Stimulated activated naive CD8-positive, alpha-beta T cell treated with anti-CD3 and anti-CD28 coated beads, Interleukin-15, Interleukin-2, amounts not matched to agents 100 ng/mL and 50 ng/mL, for 24 hours (primary cell): ENCODE results near the gene REG1A.

Experiments
- H3K27ac Mint-ChIP-seq: one replicate; pipeline ENCODE4 v1.8.0; 2021; ENCODE audit warnings: mild to moderate bottlenecking, mixed read lengths
- H3K27me3 Mint-ChIP-seq: one replicate; pipeline ENCODE4 v1.8.0; 2021; ENCODE audit warnings: mixed read lengths
- H3K36me3 Mint-ChIP-seq: one replicate; pipeline ENCODE4 v1.8.0; 2021; ENCODE audit warnings: low read depth, mixed read lengths
- H3K4me1 Mint-ChIP-seq: one replicate; pipeline ENCODE4 v1.8.0; 2021; ENCODE audit warnings: low read depth, mixed read lengths
- H3K4me3 Mint-ChIP-seq: one replicate; pipeline ENCODE4 v1.8.0; 2021; ENCODE audit warnings: mild to moderate bottlenecking, mixed read lengths
- H3K9me3 Mint-ChIP-seq: one replicate; pipeline ENCODE4 v1.8.0; 2021; ENCODE audit warnings: mixed read lengths

Gene REG1A

DNA sequence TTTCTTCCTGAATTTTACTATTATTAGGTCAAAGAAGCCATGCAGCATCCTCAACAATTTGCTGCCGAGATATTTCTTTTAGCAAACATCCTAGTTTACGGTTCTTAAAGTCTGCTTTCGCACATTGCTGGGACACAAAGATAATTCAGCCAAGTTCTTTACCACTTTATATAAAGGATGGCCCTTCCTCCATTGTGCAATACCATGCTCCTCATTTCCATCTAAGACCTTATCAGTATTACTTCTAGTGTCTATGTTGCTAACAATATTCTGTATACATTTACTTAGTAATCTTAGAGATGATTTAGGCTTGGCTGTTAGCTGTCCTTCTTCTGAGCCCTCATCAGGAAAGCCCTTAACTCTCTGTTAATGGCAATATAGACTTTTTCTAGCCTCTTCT, 8.0 kb upstream of the REG1A start:
- no peaks in the 10 kb centered on the region for H3K36me3 Mint-ChIP-seq
- H3K27me3 Mint-ChIP-seq, result no peaks in the 10 kb centered on the region
- H3K4me1 Mint-ChIP-seq, result no peaks in the 10 kb centered on the region
- H3K27ac Mint-ChIP-seq, result no peak overlapping the region
- no peak overlapping the region for H3K4me3 Mint-ChIP-seq
- H3K9me3 Mint-ChIP-seq, result no peaks in the 10 kb centered on the region

DNA sequence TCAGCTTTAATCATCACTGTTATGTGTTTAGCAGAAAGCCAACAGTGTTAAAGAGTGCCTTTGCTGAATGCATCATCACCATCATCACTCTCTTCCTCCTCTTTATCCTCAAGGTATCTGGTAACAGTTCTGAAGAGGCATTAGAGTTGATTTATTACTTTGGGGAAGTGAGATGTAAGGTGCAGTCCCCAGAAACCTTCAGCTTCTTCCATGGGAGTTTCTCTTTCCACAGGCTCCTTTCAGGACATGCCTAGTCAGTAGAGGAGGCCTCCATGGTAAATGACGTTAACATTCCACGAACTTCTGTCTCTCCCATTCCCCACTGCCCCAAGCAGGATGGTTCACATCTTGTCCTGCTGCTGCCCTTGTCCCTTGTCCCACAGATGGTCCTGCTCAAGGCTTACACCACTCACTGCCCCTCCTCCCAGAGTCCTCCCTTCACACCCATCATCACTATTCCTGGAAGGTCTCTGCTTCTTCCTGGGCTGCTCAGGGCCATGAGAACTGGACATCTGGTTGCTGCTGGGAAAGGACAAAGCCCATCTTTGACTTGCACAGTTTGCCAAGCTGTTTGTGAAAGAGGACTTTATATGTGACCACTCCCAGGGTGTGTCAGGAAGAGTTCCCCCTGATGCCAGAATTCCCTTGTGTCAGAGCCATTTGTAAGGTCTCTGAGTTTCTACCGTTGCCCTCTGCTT, 5.3 kb upstream of the REG1A start:
- Mint-ChIP-seq H3K27me3 (no peaks in the 10 kb centered on the region), H3K9me3 (no peaks in the 10 kb centered on the region), H3K36me3 (no peaks in the 10 kb centered on the region), H3K27ac (no peak overlapping the region), H3K4me3 (no peak overlapping the region), H3K4me1 (no peaks in the 10 kb centered on the region)

DNA sequence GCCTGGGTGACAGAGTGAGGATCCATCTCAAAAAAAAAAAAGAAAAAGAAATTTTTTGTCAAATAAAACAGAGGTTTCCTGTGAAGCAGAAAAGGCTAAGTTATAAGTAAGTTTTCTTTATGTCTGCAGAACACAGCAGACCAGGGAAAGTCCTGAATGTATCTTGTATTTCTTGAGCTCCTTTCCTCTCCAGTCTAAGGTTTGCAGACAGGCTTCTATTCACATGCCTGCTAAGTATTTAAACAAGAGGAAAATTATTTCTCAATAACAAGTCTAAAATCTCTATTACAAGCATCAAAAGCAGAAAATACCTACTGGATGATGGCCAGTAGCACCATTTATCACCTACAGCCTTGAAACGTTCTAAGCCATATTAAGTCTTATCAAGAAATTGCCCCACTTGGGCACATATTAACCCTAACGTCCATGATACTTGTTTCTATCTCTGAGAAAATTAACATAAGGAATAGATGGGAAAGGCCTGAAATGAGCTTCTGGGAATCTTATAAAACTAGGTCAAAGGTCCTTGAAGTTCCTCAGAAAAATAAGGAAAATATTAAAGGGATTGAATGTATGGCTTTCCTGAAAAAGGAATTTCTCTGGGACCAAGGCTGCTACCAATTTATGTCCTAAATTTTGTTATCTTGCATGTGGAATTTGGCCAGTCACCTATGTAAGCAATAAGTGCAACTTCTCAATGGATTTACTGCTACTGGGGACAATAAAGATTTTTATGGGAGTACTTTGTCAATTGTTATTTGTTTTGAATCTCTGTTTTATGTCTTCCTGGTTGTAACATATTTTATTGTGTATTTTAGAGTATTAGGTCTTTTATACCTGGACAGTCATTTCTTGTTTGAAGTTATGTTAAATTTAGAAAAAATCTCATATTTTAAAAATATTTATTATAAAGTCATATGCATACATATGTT, 3.0 kb upstream of the REG1A start:
- Mint-ChIP-seq H3K36me3 (no peaks in the 10 kb centered on the region), H3K27ac (no peak overlapping the region), H3K4me3 (no peak overlapping the region), H3K9me3 (no peaks in the 10 kb centered on the region), H3K4me1 (no peaks in the 10 kb centered on the region), H3K27me3 (no peaks in the 10 kb centered on the region)

DNA sequence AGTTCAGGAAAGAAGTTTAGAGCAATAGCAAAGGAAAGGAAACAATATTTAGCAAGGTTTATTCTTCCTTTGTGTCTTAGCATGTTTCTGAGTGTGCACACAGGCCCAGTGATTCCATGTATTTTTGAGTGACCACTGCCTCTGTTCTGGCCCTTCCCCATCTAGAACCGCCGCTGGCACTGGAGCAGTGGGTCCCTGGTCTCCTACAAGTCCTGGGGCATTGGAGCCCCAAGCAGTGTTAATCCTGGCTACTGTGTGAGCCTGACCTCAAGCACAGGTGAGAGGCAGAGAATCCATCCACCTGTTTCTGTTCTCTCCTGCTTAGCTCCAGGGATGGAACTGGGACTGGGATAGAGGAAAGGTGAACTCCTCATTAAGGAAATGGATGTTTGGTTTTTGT, 2.4 kb downstream of the REG1A start:
- Mint-ChIP-seq H3K4me3 (no peak overlapping the region), H3K27me3 (no peaks in the 10 kb centered on the region), H3K27ac (no peak overlapping the region), H3K4me1 (no peaks in the 10 kb centered on the region), H3K9me3 (peaks cover 3% of the 10 kb centered on the region), H3K36me3 (no peaks in the 10 kb centered on the region)

DNA sequence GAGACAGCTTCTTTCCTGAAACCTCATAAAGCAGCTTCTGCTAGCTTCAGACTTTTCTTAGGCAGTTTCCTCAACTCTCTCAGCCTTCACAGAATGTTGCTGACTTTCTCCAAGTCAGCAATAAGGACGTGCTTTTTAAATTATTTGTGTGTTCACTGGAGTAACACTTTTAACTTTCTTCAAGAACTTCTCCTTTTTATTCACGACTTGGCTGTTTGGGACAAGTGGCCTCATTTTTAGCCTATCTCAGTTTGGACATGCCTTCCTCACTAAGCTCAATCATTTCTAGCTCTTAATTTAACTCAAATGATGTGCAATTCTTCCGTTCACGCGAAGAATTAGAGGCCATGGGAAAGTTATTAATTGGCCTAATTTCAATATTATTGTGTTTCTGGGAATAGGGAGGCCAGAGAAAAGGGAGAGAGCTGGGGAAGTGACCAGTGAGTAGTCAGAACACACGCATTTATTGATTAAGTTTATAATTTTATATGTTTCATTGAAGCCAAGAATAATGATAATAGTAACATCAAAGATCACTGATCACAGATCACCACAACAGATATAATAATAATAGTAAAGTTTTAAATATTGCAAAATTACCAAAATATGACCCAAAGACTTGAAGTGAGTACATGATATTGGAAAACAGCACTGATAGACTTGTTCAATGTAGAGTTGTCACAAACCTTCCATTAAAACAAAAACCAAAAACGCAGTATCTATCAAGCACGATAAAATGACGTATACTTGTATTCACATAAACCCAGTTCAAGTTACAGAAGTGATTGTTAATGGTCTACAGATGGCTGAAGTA, 4.8 kb downstream of the REG1A start:
- Mint-ChIP-seq H3K27me3 (no peaks in the 10 kb centered on the region), H3K9me3 (peaks cover 3% of the 10 kb centered on the region), H3K27ac (no peak overlapping the region), H3K4me1 (no peaks in the 10 kb centered on the region), H3K4me3 (no peak overlapping the region), H3K36me3 (no peaks in the 10 kb centered on the region)

DNA sequence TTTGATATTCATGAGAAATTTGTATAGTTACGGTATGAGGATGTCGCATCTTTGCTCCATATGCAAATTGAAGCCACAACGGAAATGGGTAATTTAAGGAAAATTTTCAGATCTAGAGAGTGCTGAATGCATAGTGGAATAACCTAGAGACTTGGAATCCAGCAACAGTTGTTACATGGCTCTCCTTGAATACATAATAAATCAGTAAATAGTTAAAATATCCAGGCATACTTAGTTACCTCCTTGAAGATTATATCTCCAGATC, 5.4 kb downstream of the REG1A start:
- Mint-ChIP-seq H3K27ac (no peak overlapping the region), H3K4me3 (no peak overlapping the region), H3K9me3 (peaks cover 3% of the 10 kb centered on the region), H3K27me3 (no peaks in the 10 kb centered on the region), H3K36me3 (no peaks in the 10 kb centered on the region), H3K4me1 (no peaks in the 10 kb centered on the region)

DNA sequence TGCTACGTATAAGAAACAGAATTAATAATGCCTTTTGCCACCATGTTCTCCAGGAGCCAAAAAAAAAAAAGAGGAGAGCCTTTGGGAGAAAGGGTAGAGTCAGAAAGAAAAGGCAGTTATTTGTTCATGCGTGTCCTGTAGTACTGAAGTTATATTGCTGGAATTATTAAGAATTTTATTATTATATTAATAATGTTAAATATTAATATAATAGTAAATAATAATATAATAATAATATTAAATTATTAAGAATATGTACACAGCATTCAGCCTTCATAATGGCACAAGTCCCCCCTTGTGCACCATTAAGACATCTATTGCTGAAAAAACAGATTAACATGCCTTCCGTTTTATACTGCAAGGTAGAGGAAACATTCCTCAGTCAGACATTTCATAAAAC, 8.1 kb downstream of the REG1A start:
- Mint-ChIP-seq H3K4me1 (no peaks in the 10 kb centered on the region), H3K27me3 (no peaks in the 10 kb centered on the region), H3K36me3 (no peaks in the 10 kb centered on the region), H3K27ac (no peak overlapping the region), H3K9me3 (peaks cover 3% of the 10 kb centered on the region), H3K4me3 (no peak overlapping the region)

DNA sequence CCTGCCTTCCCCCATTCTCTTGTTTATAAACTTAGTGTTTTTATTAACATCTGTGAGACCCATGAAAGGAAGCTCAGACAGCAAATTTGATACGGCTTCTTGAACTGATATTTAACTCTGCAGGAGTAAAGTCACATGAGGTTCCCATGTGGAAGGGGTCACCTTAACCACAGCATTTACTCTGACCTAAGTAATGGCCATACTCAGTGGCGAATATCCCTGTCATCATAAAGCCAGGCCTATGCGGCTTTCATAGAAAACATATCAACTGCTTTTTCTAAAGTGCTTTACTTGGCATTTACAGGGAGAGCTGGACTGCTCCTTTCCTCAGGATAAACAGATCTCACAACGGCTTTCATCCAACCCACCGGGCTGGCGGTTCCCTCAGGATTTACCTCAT, 9.0 kb downstream of the REG1A start:
- Mint-ChIP-seq H3K9me3 (peaks cover 3% of the 10 kb centered on the region), H3K27ac (no peak overlapping the region), H3K27me3 (no peaks in the 10 kb centered on the region), H3K36me3 (no peaks in the 10 kb centered on the region), H3K4me3 (no peak overlapping the region), H3K4me1 (no peaks in the 10 kb centered on the region)

DNA sequence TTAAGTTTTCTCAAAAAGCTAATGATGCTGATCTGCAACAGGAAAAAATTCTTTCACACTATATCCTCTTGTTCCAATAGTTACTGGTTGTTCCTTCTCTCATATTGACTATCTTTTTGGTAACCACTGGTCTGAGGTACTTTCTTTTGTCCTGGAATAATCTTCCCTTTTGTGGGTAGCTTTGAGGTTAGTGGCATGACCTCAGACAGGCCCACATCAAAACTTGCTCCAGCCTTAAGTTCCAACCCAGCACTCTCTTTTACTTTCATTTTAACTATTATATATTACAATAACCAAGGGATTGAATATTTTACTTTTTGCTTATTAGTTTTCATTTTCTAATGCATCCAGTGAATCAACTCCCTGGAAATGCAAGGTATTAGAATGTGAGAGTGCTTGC, 9.5 kb downstream of the REG1A start:
- no peaks in the 10 kb centered on the region for H3K27me3 Mint-ChIP-seq
- H3K9me3 Mint-ChIP-seq, result peaks cover 3% of the 10 kb centered on the region
- H3K4me3 Mint-ChIP-seq, result no peak overlapping the region
- H3K4me1 Mint-ChIP-seq, result no peaks in the 10 kb centered on the region
- H3K36me3 Mint-ChIP-seq, result no peaks in the 10 kb centered on the region
- H3K27ac Mint-ChIP-seq, result no peak overlapping the region

DNA sequence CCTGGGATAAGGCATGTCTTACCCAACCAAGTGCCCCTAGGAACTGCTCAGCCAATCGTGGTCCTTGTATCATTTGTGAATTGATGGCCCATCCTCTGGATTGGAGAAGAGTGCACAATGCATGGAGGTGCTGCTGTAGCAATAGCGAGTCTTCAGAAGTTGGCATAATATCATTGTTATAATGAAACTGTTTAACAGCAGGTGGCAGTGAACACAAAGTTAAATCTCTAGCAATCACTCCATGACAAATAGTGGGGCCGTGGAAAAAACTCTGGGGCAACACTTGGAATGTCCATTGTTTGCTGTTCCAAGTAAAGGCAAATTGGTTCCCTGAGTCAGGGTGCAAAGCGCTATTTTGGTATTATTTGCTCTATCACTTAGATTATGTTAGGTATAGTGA, 11.4 kb downstream of the REG1A start:
- Mint-ChIP-seq H3K4me1 (no peaks in the 10 kb centered on the region), H3K9me3 (no peaks in the 10 kb centered on the region), H3K27ac (no peak overlapping the region), H3K4me3 (no peak overlapping the region), H3K27me3 (no peaks in the 10 kb centered on the region), H3K36me3 (no peaks in the 10 kb centered on the region)

DNA sequence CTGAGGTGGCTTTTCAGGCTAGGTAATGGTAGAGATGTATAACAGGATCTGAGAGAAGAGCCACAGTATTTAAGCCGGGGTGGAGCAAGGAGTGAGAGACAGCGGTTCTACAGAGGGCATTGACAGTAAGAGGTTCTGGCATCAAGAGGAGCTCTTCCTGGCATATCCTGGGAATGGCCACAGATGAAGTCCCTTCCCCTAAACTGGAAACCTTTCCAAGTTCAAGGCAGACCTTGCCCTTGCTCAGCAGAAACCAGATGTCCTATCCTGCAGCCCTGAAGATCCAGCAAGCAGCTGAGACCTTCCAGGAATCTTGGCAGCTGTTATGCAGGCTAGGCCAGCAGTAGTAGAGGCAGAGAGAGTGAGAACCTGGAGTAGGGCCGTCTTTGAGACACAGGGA, 18.1 kb downstream of the REG1A start:
- Mint-ChIP-seq H3K36me3 (no peaks in the 10 kb centered on the region), H3K9me3 (no peaks in the 10 kb centered on the region), H3K27ac (no peak overlapping the region), H3K4me1 (no peaks in the 10 kb centered on the region), H3K4me3 (no peak overlapping the region), H3K27me3 (no peaks in the 10 kb centered on the region)

DNA sequence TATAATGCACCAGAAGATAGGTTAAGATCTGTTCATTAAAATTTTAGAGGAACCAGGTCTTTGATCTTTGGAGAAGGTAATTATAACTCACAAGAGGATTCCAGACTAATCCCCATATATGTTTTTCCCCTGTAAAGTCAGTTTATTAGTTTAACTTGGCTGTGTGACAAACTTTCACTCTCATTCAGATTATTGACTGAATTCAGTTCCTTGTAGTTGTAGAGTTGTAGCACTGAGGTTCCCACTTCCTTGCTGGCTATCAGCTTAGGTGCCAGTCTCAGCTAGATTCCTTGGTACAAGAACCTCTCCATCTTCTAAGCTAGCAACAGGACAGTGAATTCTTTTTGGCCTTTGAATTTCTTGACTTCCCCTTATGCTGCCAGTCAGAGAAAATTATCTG, 19.1 kb downstream of the REG1A start:
- no peaks in the 10 kb centered on the region for H3K36me3 Mint-ChIP-seq
- H3K4me1 Mint-ChIP-seq, result no peaks in the 10 kb centered on the region
- no peaks in the 10 kb centered on the region for H3K9me3 Mint-ChIP-seq
- no peak overlapping the region for H3K27ac Mint-ChIP-seq
- H3K4me3 Mint-ChIP-seq, result no peak overlapping the region
- H3K27me3 Mint-ChIP-seq, result no peaks in the 10 kb centered on the region

DNA sequence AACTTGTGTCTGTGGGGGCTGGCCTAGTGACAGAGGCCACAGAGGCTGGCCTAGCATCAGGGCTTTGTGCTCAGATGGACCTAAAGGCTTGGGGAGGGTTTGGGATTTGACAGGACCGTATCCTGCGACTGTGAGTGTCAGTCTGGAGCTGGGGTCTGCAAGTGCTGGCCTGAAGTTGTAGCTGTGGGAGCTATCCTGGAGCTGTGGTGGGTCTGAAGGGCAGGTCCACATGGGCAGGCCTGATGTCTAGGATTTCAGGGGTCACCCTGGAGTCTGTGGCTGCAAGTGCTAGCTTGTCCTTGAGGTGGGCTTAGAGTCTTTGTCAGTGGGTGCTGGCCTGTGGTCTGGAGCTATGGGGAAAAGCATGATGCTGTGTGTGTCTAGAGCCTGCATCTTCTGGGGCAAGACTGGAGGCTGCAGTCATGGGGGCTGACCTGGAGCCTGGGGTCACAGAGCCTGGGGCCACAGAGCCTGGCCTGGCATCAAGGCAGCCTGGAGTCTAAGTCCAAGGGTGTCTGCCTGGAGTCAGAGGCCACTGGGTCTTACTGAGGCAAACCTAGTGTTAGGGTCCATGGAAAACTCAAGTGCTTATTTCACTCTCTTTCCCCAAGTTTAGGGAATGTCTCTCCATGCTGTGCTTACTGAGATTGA, 35.7 kb downstream of the REG1A start:
- H3K4me1 Mint-ChIP-seq, result no peaks in the 10 kb centered on the region
- H3K9me3 Mint-ChIP-seq, result peaks cover 6% of the 10 kb centered on the region
- H3K4me3 Mint-ChIP-seq, result no peak overlapping the region
- no peak overlapping the region for H3K27ac Mint-ChIP-seq
- no peaks in the 10 kb centered on the region for H3K36me3 Mint-ChIP-seq
- no peaks in the 10 kb centered on the region for H3K27me3 Mint-ChIP-seq

DNA sequence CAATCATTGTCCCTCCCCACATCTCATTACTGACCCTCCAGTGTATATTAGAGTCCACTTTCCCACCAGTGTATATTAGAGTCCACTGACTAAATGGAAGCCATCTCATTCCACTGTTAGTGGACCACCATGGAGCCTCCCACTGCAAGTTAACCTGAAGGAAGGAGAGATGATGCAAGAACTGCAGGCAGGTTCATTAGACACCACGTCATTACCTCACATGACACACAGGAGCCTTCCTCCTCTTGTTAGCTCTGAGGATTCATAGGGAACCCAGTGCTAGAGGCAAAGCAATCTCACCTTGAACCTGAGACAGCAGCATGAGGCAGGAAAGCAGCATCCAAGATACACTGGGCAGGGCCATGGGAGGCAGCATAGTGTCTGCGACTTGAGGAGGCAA, 38.7 kb downstream of the REG1A start:
- H3K36me3 Mint-ChIP-seq, result no peaks in the 10 kb centered on the region
- H3K27me3 Mint-ChIP-seq, result no peaks in the 10 kb centered on the region
- no peak overlapping the region for H3K27ac Mint-ChIP-seq
- peaks cover 6% of the 10 kb centered on the region for H3K9me3 Mint-ChIP-seq
- no peak overlapping the region for H3K4me3 Mint-ChIP-seq
- H3K4me1 Mint-ChIP-seq, result no peaks in the 10 kb centered on the region

DNA sequence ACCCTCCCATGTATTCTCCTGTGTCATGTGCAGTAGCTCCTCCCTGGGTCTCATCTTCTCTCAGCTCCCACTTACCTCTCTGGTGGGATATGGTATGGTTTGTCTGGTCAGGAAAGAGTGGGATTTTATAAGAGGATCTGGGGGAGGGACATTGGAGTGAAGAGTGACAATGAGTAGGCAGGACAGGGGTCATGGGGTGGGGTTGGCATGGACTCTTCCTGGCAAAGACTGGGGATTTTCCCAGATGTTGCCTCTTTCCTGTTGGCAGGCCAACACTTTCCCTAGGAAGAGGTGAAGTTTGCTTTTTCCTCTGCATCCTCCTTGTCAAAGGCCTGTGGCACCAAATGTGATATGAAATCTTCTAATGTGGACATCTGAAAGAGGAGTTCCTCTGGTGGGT, 39.4 kb downstream of the REG1A start, which contains the start of gene REG3A:
TSS of gene REG3A (minus strand) at position 101 of the 400 bp plus-strand sequence. CDS start 348 bp downstream, outside the sequence.
- Mint-ChIP-seq H3K36me3 (no peaks in the 10 kb centered on the region), H3K27ac (no peak within 1 kb of the TSS), H3K4me1 (no peaks in the 10 kb centered on the region), H3K4me3 (no peak within 1 kb of the TSS), H3K27me3 (no peaks in the 10 kb centered on the region), H3K9me3 (peaks cover 9% of the 10 kb centered on the region)
